Activated naive CD8-positive, alpha-beta T cell treated with anti-CD3 and anti-CD28 coated beads, Interleukin-2, amount 10 ng/mL, durations not matched to agents 7 days and 5 days (primary cell): ENCODE results near the gene BOK. TPM values are rescaled to one million over a fixed set of nuclear protein-coding genes. Genes with fewer than 3 reads are reported as not detected.
"Not testable (repeated sequence)": the region's sequence is repeated elsewhere in the genome, so short reads cannot be mapped to it uniquely, and the experiment has no call there.

ENCODE experiments used
- ATAC-seq: fragments of 150-1000 bp; cut with Tn5 transposase; one replicate; pipeline ENCODE4 v1.10.0; 2021; ENCODE audit warnings: low read depth, moderate library complexity
- POLR2A ChIA-PET: fragments of 350-600 bp; sonication (Branson Sonifier 250); formaldehyde crosslinking; loops from one replicate; lab custom pipeline; 2021; ENCODE audit warnings: antibody characterized with exemption; lab: Charles Lee
- DNase-seq: peaks from one replicate; pipeline ENCODE4 v3.0.0; 2021
- H3K27ac Mint-ChIP-seq: one replicate; pipeline ENCODE4 v1.8.0; 2022; ENCODE audit warnings: mild to moderate bottlenecking, mixed read lengths
- H3K27me3 Mint-ChIP-seq: one replicate; pipeline ENCODE4 v1.8.0; 2022; ENCODE audit warnings: mild to moderate bottlenecking, moderate library complexity, mixed read lengths
- H3K36me3 Mint-ChIP-seq: one replicate; pipeline ENCODE4 v1.8.0; 2021; ENCODE audit warnings: mild to moderate bottlenecking, mixed read lengths
- H3K4me1 Mint-ChIP-seq: one replicate; pipeline ENCODE4 v1.8.0; 2021; ENCODE audit warnings: mixed read lengths
- H3K4me3 Mint-ChIP-seq: one replicate; pipeline ENCODE4 v1.8.0; 2022; ENCODE audit warnings: mild to moderate bottlenecking, moderate library complexity, mixed read lengths
- H3K9me3 Mint-ChIP-seq: one replicate; pipeline ENCODE4 v1.8.0; 2021; ENCODE audit warnings: mixed read lengths
- total RNA-seq, 2 experiments: library from RNA; stranded (reverse); gene quantifications; one replicate each; pipeline ENCODE4 v1.2.3, GENCODE V29; 2021

The BOK gene
- total RNA-seq, 2 experiments from 2014 or later, result not detected

DNA sequence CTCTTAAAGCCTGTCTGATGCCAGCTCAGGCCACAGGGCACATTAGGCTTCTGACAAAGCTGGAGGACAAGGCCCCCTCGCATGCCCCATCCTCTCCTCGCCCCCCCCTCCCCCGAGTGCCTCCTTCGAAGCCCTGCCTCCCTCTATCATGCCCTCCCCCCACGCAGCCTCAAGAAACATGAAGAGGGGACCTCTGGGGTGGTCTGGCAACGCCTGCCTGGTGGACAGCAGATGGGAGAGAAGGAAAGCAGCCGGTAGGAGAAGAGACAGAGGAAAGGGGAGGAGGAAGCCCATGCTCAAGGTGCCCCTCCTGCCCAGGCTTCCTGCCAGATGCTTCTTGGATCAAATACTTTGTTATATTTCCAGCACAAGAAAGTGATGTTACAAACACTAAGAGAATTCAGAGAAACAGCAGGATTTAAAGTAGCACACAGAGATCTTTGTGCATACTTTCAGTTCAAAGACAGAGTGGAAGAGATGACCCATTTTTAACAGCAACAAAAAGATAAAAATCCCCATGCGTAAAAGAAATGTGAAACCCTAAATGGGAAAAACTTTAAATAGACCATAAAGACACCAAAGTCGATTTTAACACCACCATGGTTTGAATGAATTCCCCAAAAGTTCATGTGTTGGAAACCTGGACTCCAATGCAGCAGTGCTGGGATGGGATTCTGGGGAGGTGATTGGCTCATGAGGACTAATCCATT, 19.0 kb downstream of the BOK start:
- Mint-ChIP-seq H3K36me3 (peaks cover 10% of the 10 kb centered on the region), H3K4me3 (no peak overlapping the region), H3K27me3 (no peaks in the 10 kb centered on the region), H3K9me3 (peaks cover 2% of the 10 kb centered on the region), H3K27ac (no peak overlapping the region), H3K4me1 (no peaks in the 10 kb centered on the region)
- DNase-seq (no peak), ATAC-seq (no peak)
- POLR2A ChIA-PET, result no interaction called here

DNA sequence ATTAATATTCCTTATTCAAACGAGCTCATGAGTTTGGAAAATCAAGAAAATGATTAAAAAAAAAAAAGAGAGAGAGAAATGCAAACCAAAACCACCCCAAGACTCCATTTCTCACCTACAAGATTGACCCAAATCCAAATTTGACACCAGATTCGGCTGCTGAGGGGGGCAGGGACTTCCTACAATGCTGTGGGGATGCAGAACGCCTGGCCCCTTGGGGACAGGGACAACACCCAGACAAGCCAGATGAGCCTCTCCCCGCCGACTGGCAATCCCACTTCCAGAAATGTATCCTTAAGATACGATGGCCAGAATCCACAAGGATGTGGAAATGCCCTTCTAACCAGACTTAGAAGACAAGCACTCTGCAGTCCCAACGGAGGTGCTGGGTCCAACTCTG, 20.7 kb downstream of the BOK start:
- Mint-ChIP-seq H3K4me3 (no peak overlapping the region), H3K27ac (no peak overlapping the region), H3K4me1 (no peaks in the 10 kb centered on the region), H3K27me3 (no peaks in the 10 kb centered on the region), H3K9me3 (peaks cover 2% of the 10 kb centered on the region), H3K36me3 (peaks cover 19% of the 10 kb centered on the region)
- POLR2A ChIA-PET, result no interaction called here
- DNase-seq, result no peak
- ATAC-seq, result no peak

DNA sequence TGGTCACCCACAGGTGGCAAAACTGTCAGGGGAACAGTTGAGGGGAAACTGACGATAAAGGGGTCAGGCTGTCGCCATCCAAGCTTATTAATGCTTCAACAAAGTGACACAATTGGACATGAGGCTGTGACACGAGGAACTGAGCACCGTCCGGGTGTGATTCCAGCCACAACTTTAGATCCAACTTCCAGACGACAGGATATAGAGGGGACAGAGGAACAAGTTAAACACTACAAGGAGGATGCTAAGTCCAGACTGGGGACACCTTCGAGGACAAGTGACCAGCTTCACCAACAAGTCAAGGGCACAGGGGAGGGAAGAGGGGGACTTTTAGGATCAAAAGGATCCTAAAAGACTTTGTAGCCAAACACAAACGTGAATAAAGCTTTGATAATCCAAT, 23.8 kb downstream of the BOK start:
- H3K4me3 Mint-ChIP-seq, result no peak overlapping the region
- POLR2A ChIA-PET, result no interaction called here
- DNase-seq, result no peak
- peaks cover 44% of the 10 kb centered on the region for H3K36me3 Mint-ChIP-seq
- peaks cover 11% of the 10 kb centered on the region for H3K9me3 Mint-ChIP-seq
- no peaks in the 10 kb centered on the region for H3K27me3 Mint-ChIP-seq
- H3K4me1 Mint-ChIP-seq, result no peaks in the 10 kb centered on the region
- ATAC-seq, result no peak
- H3K27ac Mint-ChIP-seq, result no peak overlapping the region

DNA sequence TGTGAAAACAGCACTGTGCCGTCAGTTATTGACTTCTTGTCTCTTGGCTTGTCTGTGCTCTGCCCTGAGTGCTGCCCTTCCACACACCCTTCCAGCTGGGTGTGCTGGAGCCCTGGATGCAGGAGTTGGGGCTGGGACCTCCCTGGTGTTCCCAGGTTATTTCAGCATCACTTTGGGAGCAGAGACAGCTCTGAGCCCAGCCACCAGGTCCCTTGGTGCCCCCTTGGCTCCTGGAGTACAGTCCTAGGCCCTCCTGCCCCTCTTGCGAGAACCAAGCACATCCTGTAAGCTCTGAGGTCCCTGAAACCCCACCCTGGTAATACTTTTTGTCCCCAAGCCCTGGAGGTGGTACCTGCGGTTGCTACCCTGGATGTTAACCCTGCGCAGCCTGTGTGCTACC, 24.3 kb downstream of the BOK start:
- Mint-ChIP-seq H3K4me1 (no peaks in the 10 kb centered on the region), H3K27me3 (no peaks in the 10 kb centered on the region), H3K36me3 (peaks cover 48% of the 10 kb centered on the region), H3K4me3 (no peak overlapping the region), H3K9me3 (peaks cover 12% of the 10 kb centered on the region), H3K27ac (no peak overlapping the region)
- POLR2A ChIA-PET, result no interaction called here
- no peak for DNase-seq
- no peak for ATAC-seq

DNA sequence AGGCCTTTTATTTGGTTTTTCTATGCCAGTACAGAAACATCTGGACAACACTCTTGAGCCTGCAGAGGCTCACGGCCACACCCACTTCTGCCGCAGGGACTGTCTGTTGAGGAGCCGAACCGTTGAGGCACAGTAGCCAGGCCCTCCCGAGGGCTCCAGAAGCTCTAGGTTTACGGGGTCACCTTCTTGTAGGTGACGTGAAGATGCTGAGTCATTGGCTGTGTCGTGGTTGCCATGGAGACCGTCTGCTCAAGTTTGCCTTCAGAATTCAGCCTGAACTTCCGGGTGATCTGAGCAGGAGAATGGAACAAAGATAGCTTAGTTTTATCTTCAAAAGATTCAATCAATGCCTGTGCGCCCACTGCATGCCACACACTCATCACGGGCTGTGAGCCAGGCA, 25.9 kb downstream of the BOK start:
- POLR2A ChIA-PET, result no interaction called here
- Mint-ChIP-seq H3K4me1 (no peaks in the 10 kb centered on the region), H3K9me3 (peaks cover 18% of the 10 kb centered on the region), H3K27ac (no peak overlapping the region), H3K36me3 (peaks cover 49% of the 10 kb centered on the region), H3K4me3 (no peak overlapping the region), H3K27me3 (no peaks in the 10 kb centered on the region)
- no peak for DNase-seq
- no peak for ATAC-seq

DNA sequence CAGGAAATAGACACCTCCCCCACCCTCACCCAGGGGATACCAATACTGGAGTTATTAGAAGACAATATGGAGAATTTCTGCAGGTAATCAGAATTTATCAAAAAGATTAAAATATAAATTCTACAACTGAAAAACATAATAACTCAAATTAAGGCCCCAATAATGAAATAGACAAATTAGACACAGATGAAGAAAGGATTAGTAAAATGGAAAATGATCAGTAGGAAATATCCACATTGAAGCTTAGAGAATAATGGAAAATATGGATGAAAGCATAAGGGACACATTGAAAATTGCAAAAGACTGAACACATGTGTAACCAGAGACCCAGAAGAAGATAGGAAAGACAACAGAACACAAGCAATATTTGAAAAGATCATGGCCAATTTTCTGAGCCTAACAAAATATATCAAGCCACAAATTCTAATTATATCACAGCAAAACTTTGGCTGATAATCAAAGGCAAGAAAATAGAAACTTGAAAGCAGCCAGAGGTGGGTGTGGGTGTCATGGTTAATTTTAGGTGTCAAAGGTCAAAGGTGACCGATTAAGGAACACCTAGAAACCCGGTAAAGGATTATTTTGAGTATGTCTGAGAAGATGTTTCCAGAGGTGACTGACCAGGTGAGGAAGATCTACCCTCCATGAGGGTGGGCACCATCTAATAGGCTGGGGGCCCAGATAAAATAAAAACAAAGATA, 28.2 kb downstream of the BOK start:
- Mint-ChIP-seq H3K27me3 (no peaks in the 10 kb centered on the region), H3K9me3 (peaks cover 17% of the 10 kb centered on the region), H3K4me3 (no peak overlapping the region)

DNA sequence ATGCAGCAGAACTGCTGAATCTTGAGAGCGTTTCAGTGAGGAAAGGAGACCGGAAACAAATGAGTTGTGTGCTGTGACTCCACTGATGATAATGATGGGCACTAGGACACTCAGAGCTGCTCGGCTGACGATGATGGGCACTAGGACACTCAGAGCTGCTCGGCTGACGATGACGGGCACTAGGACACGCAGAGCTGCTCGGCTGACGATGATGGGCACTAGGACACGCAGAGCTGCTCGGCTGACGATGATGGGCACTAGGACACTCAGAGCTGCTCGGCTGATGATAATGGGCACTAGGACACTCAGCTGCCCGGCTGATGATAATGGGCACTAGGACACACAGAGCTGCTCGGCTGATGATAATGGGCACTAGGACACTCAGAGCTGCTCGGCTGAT, 31.3 kb downstream of the BOK start:
- H3K27ac Mint-ChIP-seq, H3K4me1 Mint-ChIP-seq, ATAC-seq, H3K27me3 Mint-ChIP-seq, DNase-seq, H3K4me3 Mint-ChIP-seq, POLR2A ChIA-PET: not testable (repeated sequence)
- Mint-ChIP-seq H3K9me3 (peaks cover 16% of the 10 kb centered on the region), H3K36me3 (peaks cover 26% of the 10 kb centered on the region)

More for the DNA sequence above, 28.2 kb downstream of the BOK start:
- Mint-ChIP-seq H3K4me1 (no peaks in the 10 kb centered on the region), H3K36me3 (peaks cover 49% of the 10 kb centered on the region), H3K27ac (no peak overlapping the region)
- ATAC-seq, result no peak
- no peak for DNase-seq
- POLR2A ChIA-PET, result interaction anchor here (0.5 kb wide), 1 partner anchor 29 kb away, joined by 4 read pairs; no protein-coding TSS in a partner anchor

DNA sequence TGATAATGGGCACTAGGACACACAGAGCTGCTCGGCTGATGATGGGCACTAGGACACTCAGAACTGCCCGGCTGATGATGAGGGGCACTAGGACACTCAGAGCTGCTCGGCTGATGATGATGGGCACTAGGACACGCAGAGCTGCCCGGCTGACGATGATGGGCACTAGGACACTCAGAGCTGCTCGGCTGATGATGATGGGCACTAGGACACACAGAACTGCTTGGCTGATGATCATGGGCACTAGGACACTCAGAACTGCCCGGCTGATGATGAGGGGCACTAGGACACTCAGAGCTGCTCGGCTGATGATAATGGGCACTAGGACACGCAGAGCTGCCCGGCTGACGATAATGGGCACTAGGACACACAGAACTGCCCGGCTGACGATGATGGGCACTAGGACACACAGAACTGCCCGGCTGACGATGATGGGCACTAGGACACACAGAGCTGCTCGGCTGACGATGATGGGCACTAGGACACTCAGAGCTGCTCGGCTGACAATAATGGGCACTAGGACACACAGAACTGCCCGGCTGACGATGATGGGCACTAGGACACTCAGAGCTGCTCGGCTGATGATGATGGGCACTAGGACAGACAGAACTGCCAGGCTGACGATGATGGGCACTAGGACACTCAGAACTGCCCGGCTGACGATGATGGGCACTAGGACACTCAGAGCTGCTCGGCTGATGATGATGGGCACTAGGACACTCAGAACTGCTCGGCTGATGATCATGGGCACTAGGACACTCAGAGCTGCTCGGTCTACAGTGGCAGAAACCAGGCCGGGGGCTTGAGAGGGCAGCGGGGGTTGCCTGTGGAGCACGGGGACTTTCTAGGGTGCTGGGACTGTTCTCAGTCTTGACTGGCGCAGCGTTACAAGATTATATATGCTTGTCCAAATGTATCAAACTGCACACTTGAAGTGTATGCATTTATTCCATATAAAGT, 32.2 kb downstream of the BOK start:
- POLR2A ChIA-PET, ATAC-seq, H3K27ac Mint-ChIP-seq: not testable (repeated sequence)

DNA sequence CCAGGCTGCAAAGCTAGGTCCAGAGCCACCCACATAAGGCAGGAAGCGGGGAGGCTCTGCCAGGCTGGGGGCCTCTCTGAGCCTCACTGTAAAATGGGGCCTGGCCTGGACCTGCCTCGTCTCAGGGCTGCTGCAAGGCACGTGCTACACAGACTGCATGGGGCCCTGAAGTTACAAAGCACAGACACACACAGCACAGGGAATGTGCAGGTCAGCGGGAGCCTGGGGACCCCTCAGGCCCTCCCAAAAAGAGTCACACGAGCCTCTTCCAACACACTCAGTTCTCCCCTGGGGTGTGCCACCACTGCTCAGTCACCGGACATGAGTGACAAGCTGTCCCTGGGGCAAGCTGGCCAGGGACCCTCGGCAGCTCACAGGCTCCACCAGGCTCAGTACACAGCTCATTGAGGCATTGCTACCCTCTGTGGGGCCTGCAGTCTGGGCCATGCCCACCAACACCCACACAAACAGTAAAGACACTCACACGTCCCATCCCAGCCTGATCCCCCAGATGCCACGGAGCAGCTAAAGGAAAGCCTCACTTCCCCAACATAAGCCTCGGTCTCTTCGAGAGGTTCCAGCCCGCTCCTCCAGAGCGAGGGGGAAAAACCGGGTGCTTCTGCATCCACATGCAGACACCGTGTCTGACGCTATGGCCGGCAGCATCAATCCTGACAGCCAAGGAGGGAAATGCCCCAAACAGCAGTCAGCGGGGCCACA, 33.7 kb downstream of the BOK start:
- Mint-ChIP-seq H3K36me3 (peaks cover 6% of the 10 kb centered on the region), H3K27me3 (no peaks in the 10 kb centered on the region), H3K27ac (no peak overlapping the region), H3K9me3 (peaks cover 7% of the 10 kb centered on the region), H3K4me3 (no peak overlapping the region), H3K4me1 (no peaks in the 10 kb centered on the region)
- ATAC-seq (no peak), DNase-seq (no peak)
- POLR2A ChIA-PET, result no interaction called here

More for the DNA sequence above, 32.2 kb downstream of the BOK start:
- not testable (repeated sequence) for H3K4me3 Mint-ChIP-seq, DNase-seq, H3K27me3 Mint-ChIP-seq, H3K4me1 Mint-ChIP-seq
- H3K9me3 Mint-ChIP-seq, result peaks cover 11% of the 10 kb centered on the region
- H3K36me3 Mint-ChIP-seq, result peaks cover 18% of the 10 kb centered on the region

DNA sequence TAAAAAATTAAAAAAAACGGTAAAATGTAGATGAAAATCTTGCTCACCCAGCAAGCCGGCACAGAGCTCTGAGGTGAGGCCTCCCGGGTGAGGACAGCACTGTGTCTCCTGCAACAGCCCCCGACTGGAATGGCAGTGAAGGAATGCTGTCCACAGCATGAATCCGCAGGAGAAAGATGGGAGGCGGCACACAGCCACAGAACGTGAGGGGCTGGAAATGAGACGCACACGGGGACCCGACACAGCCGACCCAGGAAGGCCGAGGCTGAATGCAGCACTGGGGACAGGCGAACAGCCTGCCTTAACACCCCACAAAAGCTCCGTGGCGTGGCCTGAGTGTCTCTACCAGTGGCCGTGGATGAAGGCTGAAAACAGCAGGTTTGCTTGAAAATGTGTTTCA, 34.7 kb downstream of the BOK start:
- no peak overlapping the region for H3K4me3 Mint-ChIP-seq
- DNase-seq, result no peak
- peaks cover 6% of the 10 kb centered on the region for H3K36me3 Mint-ChIP-seq
- H3K27ac Mint-ChIP-seq, result no peak overlapping the region
- POLR2A ChIA-PET, result no interaction called here
- no peak for ATAC-seq
- H3K9me3 Mint-ChIP-seq, result peaks cover 5% of the 10 kb centered on the region
- H3K27me3 Mint-ChIP-seq, result no peaks in the 10 kb centered on the region
- H3K4me1 Mint-ChIP-seq, result no peaks in the 10 kb centered on the region

DNA sequence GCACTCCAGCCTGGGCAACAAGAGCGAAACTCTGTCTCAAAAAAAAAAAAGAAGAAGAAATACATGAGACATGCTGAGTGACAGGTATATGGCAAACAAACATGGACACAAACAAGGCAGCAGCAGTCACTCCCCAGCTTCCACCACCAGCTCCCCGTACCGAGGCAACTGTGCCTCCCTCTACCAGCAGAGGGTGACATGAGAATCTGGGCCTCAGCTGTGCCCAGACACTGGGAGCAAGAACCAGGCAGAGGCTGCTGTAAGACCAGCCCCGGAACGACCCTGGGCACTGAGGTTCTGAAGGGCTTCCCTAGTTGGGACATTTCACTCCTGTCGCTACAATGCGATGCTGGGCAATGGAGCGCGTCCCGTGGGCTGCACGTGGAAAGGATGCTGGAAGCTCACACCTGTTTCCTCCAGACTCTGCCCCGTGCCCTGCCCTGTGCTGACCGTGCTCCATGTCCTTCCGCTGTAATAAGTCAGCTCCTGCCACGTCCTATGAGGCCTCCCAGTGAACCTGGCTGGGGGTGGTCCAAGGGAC, 37.1 kb downstream of the BOK start:
- Mint-ChIP-seq H3K4me3 (no peak overlapping the region), H3K36me3 (peaks cover 12% of the 10 kb centered on the region), H3K27ac (no peak overlapping the region), H3K9me3 (no peaks in the 10 kb centered on the region), H3K27me3 (no peaks in the 10 kb centered on the region), H3K4me1 (no peaks in the 10 kb centered on the region)
- ATAC-seq, result no peak
- DNase-seq, result no peak
- POLR2A ChIA-PET, result no interaction called here

DNA sequence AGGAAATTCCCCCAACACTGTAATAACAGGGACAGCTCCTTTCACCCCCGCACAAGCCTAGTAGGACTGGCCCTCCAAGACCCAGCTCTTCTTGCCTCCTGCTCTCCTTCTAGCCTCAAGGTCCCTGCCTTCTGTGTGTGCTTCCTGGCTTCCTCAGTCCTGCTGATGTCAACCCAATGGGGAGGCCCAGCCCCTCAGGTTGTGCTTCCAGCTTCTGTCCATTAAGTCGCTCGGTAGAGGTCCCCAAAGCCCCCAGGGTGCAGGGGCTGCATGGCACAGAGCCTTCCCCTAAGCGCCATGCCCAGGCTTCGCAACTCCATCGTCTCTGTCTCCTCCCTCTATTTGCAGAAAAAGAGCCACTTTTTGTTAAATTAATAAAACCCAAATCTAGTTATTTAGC, 39.0 kb downstream of the BOK start:
- no peak for ATAC-seq
- H3K27me3 Mint-ChIP-seq, result no peaks in the 10 kb centered on the region
- POLR2A ChIA-PET, result interaction anchor here (0.7 kb wide), 1 partner anchor 39 kb away, joined by 3 read pairs; the partner anchor contains the start of gene THAP4
- no peak for DNase-seq
- H3K36me3 Mint-ChIP-seq, result peaks cover 18% of the 10 kb centered on the region
- no peak overlapping the region for H3K27ac Mint-ChIP-seq
- no peaks in the 10 kb centered on the region for H3K4me1 Mint-ChIP-seq
- H3K4me3 Mint-ChIP-seq, result no peak overlapping the region
- no peaks in the 10 kb centered on the region for H3K9me3 Mint-ChIP-seq
